Spleen (tissue), 11 donors: ENCODE results near the gene PIK3R3. TPM values are rescaled to one million over a fixed set of nuclear protein-coding genes. Genes with fewer than 3 reads are reported as not detected.
"Not testable (repeated sequence)": the region's sequence is repeated elsewhere in the genome, so short reads cannot be mapped to it uniquely, and the experiment has no call there.

ENCODE experiments used
- DNase-seq: peaks from one replicate; pipeline ENCODE4 v3.0.0-alpha.2; 2020
- H3K27ac ChIP-seq, 8 donors: fragments of 200-600 bp; sonication (generic) in 7 of 8; 1 replicate in 4 of 8; 2 replicates in 4 of 8; pipeline versions ENCODE4 v1.5.0 to v1.8.0; 2016 to 2021; ENCODE audit warnings: inconsistent platforms in 4 of 8, mild to moderate bottlenecking in 4 of 8, moderate library complexity in 1 of 8
- H3K27me3 ChIP-seq, 7 donors: fragments of 200-600 bp; sonication (generic) in 6 of 7; replicated peaks in 1 of 7; 1 replicate in 4 of 7; 2 replicates in 3 of 7; pipeline versions ENCODE4 v1.5.0 to v1.8.0; 2016 to 2021; ENCODE audit warnings: inconsistent platforms in 3 of 7, mild to moderate bottlenecking in 1 of 7
- H3K36me3 ChIP-seq, 6 donors: fragments of 200-600 bp; sonication (generic) in 5 of 6; 1 replicate in 4 of 6; 2 replicates in 2 of 6; pipeline versions ENCODE4 v1.5.0 to v1.8.0; 2016 to 2021; ENCODE audit warnings: inconsistent platforms in 2 of 6
- H3K4me1 ChIP-seq, 6 donors: fragments of 200-600 bp; sonication (generic) in 5 of 6; 1 replicate in 3 of 6; 2 replicates in 3 of 6; pipeline versions ENCODE4 v1.5.0 to v1.8.0; 2016 to 2021; ENCODE audit warnings: inconsistent platforms in 3 of 6
- H3K4me3 ChIP-seq, 8 donors: fragments of 200-600 bp; sonication (generic) in 7 of 8; 1 replicate in 4 of 8; 2 replicates in 4 of 8; pipeline versions ENCODE4 v1.5.0 to v1.8.0; 2016 to 2021; ENCODE audit warnings: inconsistent platforms in 4 of 8, mild to moderate bottlenecking in 4 of 8, moderate library complexity in 2 of 8
- H3K9me3 ChIP-seq, 8 donors: fragments of 200-600 bp; sonication (generic) in 7 of 8; 1 replicate in 4 of 8; 2 replicates in 4 of 8; pipeline versions ENCODE4 v1.5.0 to v1.8.0; 2016 to 2021; ENCODE audit warnings: inconsistent platforms in 4 of 8
- POLR2A ChIP-seq, 3 donors: fragments of 450-650 bp; IDR thresholded peaks; one replicate each; pipeline ENCODE4 v1.5.1; 2017; ENCODE audit warnings: antibody characterized with exemption in 3 of 3, mild to moderate bottlenecking in 1 of 3
- POLR2AphosphoS5 ChIP-seq, 3 donors: sonication (generic); formaldehyde crosslinking; IDR thresholded peaks; one replicate each; pipeline ENCODE4 v1.5.1; 2017; ENCODE audit warnings: antibody characterized with exemption in 3 of 3
- WGBS, 5 donors: extraction: QIAGEN DNeasy Blood & Tissue Kit in 3 of 5; methylation state at CpG; one replicate each; pipeline versions ENCODE4 v1.1.5 to v1.1.7; 2013 to 2018; 5-methylcytosine and 5-hydroxymethylcytosine counted together
- intact Hi-C: fragments of 100-400 bp; cut with DNase I; formaldehyde crosslinking; loops from one replicate; pipeline ENCODE4 v1.15.0; 2023; ENCODE audit warnings: low total_unique reads
- polyA plus RNA-seq, 3 donors: library from polyadenylated mRNA; stranded (reverse); fragments of 200-250 nt; gene quantifications; one replicate each; pipeline ENCODE4 v1.2.1, GENCODE V29; 2013
- total RNA-seq, 7 donors: library from RNA; depleted of rRNA in 3 of 7; stranded (reverse); fragments of >200 nt in 3 of 7; fragmentation: NEBNext Ultra II Directional in 4 of 7; extraction: Animal tissue kit (Norgen Biotek cat#: 25700) in 4 of 7; gene quantifications; one replicate each; pipeline versions ENCODE4 v1.1.0 to v1.2.1, GENCODE V29; 2016 to 2021
- TF ChIP-seq, protein P1 (sequence below), 11 experiments: fragments of 200-600 bp in 7 of 11; fragments of 450-650 bp in 4 of 11; sonication (generic) in 4 of 11; IDR thresholded peaks in 8 of 11; conservative IDR thresholded peaks in 3 of 11; 1 replicate in 7 of 11; 2 replicates in 4 of 11; pipeline versions ENCODE4 v1.4.0 to v1.8.0; 2016 to 2021; ENCODE audit warnings: antibody characterized with exemption in 11 of 11, inconsistent platforms in 4 of 11, mild to moderate bottlenecking in 1 of 11
- donor health status: healthy with polysubstance abuse.
- donor health status: DM: no; HTN: no; CAD: no; lungs with moderate emphysema.
- donor health status: DM: no; HTN: no; CAD: no.
- donor health status: Bipolar disorder and iron deficiency.
- donor health status: healthy.
- donor health status: DM: no; HTN: no; CAD: no.
- donor health status: DM: yes; HTN: yes; CAD: no.

Gene PIK3R3
- total and polyA plus RNA-seq, 10 donors = 3.1 to 45.9 (median 23.9) TPM

DNA sequence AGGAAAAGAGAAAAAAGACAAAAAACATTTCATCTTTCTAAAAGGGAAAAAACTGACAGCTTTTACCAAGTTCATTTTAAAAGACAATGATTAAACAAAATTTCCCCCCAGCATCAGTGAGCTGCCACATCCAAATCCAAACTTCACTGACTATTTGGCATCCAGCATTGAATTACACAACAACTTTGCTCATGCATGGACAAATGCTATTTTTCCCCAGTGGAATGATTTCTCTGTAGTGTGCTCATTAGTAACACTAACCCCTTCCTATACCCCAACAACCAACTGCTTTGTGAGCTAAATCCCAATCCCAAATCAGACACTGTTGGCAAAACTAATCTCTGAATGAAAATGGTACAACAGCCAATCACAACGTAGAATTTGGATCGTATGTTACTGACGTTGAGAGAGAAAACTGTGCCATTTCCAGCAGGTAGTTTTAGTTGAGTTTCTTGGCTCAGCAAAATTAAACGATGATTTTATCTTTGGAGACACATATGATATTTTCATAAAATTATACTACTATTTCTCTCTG lies 37.9 kb downstream of the PIK3R3 start:
- DNase-seq = no peak
- TF ChIP-seq POLR2A (IDR thresholded peaks at IDR 0.05) (no peak), POLR2AphosphoS5 (IDR thresholded peaks at IDR 0.05) (no peak)
- TF ChIP-seq, protein P1, sequence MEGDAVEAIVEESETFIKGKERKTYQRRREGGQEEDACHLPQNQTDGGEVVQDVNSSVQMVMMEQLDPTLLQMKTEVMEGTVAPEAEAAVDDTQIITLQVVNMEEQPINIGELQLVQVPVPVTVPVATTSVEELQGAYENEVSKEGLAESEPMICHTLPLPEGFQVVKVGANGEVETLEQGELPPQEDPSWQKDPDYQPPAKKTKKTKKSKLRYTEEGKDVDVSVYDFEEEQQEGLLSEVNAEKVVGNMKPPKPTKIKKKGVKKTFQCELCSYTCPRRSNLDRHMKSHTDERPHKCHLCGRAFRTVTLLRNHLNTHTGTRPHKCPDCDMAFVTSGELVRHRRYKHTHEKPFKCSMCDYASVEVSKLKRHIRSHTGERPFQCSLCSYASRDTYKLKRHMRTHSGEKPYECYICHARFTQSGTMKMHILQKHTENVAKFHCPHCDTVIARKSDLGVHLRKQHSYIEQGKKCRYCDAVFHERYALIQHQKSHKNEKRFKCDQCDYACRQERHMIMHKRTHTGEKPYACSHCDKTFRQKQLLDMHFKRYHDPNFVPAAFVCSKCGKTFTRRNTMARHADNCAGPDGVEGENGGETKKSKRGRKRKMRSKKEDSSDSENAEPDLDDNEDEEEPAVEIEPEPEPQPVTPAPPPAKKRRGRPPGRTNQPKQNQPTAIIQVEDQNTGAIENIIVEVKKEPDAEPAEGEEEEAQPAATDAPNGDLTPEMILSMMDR (IDR thresholded peaks at IDR 0.05 in 8 of 11, conservative IDR thresholded peaks at IDR 0.05 in 3 of 11) = no peak
- Histone ChIP-seq H3K4me1 (no peaks in the 10 kb centered on the region), H3K36me3 (no peaks in the 10 kb centered on the region), H3K9me3 (peaks cover 0 to 11% (median 6%) of the 10 kb centered on the region in 8 donors), H3K27me3 (no peaks in the 10 kb centered on the region), H3K27ac (no peak overlapping the region), H3K4me3 (no peak overlapping the region)
- WGBS, 5 donors = 91 to 96% (median 95%) methylated on average over 4 of the region's 4 CpGs
- intact Hi-C loops = no loop called here

DNA sequence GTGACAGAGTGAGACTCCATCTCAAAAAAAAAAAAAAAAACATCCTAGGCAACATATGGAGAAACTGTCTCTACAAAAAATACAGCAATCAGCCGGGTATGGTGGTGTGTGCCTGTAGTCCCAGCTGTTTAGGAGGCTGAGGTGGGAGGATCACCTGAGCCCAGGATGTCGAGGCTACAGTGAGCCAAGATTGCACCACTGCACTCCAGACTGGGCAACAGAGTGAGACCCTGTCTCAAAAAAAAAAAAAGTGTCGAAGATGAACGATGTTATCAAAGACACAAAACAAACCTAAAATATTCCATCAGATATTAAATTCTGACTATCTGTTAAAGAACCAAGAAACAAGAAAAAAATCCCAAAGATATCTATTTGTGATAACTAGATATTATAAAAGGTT lies 38.6 kb downstream of the PIK3R3 start:
- DNase-seq, H3K27me3 ChIP-seq, H3K36me3 ChIP-seq, intact Hi-C loops, H3K9me3 ChIP-seq, H3K27ac ChIP-seq, H3K4me3 ChIP-seq, H3K4me1 ChIP-seq: not testable (repeated sequence)
- WGBS, 5 donors = 92 to 98% (median 94%) methylated on average over 4 of the region's 4 CpGs

DNA sequence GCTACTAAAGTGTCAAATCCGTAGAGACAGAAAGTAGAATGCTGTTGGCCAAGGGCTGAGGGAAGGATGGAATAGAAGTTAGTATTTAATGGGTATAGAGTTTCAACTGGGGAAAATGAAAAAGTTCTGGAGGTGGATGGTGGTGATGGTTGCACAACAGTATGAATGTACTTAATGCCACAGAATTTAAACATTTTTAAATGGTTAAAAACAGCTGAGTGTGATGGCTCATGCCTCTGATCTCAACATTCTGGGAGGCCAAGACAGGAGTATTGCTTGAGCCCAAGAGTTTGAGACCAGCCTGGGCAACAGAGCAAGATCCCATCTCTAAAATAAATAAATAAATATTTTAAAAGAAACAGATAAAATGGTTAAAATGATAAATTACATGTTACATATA lies 44.5 kb downstream of the PIK3R3 start:
- intact Hi-C loops = no loop called here
- H3K4me1 ChIP-seq = peaks cover 0 to 10% (median 0%) of the 10 kb centered on the region in 6 donors
- peaks cover 0 to 3% (median 0%) of the 10 kb centered on the region in 8 donors for H3K9me3 ChIP-seq
- no peak for DNase-seq
- 92 to 98% (median 95%) methylated on average over 1 of the region's 1 CpG for WGBS, 5 donors
- H3K4me3 ChIP-seq = no peak overlapping the region
- no peaks in the 10 kb centered on the region for H3K36me3 ChIP-seq
- TF ChIP-seq POLR2A (IDR thresholded peaks at IDR 0.05) (no peak), POLR2AphosphoS5 (IDR thresholded peaks at IDR 0.05) (no peak)
- TF ChIP-seq, protein P1 (IDR thresholded peaks at IDR 0.05 in 8 of 11, conservative IDR thresholded peaks at IDR 0.05 in 3 of 11) = no peak
- H3K27me3 ChIP-seq = no peaks in the 10 kb centered on the region
- H3K27ac ChIP-seq = no peak overlapping the region

DNA sequence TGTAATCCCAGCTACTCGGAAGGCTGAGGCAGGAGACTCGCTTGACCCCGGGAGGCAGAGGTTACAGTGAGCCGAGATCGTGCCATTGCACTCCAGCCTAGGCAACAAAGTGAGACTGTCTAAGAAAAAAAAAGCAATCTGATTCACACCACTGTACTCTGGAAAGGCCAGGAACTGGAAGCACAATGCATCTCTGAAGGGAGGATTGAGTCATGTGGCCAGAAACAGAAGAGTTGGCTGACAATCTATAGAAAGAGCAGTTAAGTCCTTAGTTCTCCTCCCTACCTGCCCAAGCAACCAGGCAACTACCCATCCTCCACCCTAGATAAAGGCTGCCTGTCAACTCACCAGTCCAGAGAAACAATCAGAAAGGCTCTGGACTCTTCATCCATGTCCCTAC lies 45.9 kb downstream of the PIK3R3 start:
- 94 to 99% (median 97%) methylated on average over 5 of the region's 5 CpGs for WGBS, 5 donors
- no peak for DNase-seq
- no peak overlapping the region for H3K4me3 ChIP-seq
- intact Hi-C loops = no loop called here
- H3K27me3 ChIP-seq = no peaks in the 10 kb centered on the region
- H3K9me3 ChIP-seq = peaks cover 0 to 3% (median 0%) of the 10 kb centered on the region in 8 donors
- no peaks in the 10 kb centered on the region for H3K36me3 ChIP-seq
- TF ChIP-seq POLR2A (IDR thresholded peaks at IDR 0.05) (no peak), POLR2AphosphoS5 (IDR thresholded peaks at IDR 0.05) (no peak)
- TF ChIP-seq, protein P1 (IDR thresholded peaks at IDR 0.05 in 8 of 11, conservative IDR thresholded peaks at IDR 0.05 in 3 of 11) = no peak
- H3K4me1 ChIP-seq = peaks cover 0 to 16% (median 4%) of the 10 kb centered on the region in 6 donors
- no peak overlapping the region for H3K27ac ChIP-seq
